ENCODE data around the gene SH3BGRL3.
A peak's percentile ranks its signal among the peaks of the same experiment; 100 is the strongest.
"Not testable (repeated sequence)": the region's sequence is repeated elsewhere in the genome, so short reads cannot be mapped to it uniquely, and the experiment has no call there.

The SH3BGRL3 gene

GRCh38 chr1:26307363-26307781 is 27.5 kb downstream of the SH3BGRL3 start:
- no peak overlapping the region for H2AK5ac ChIP-seq (ENCODE audit: low read depth, low read length)
- peaks cover 3% of the 10 kb centered on the region for H3K79me1 ChIP-seq (ENCODE audit: low read depth, low read length)
- H3K9me3 ChIP-seq (replicated peaks in 1 of 2; ENCODE audit: control insufficient read depth in 2 of 2, insufficient read depth in 1 of 2, low read depth in 1 of 2, low read length in 2 of 2), result no peaks in the 10 kb centered on the region
- H4K8ac ChIP-seq (ENCODE audit: low read depth, low read length), result no peak overlapping the region
- peaks cover 5% of the 10 kb centered on the region in 2 donors for H3K4me1 ChIP-seq (ENCODE audit: control insufficient read depth in 2 of 2, insufficient read depth in 1 of 2, low read depth in 1 of 2, low read length in 2 of 2)
- no peak overlapping the region for H3K27ac ChIP-seq (replicated peaks; ENCODE audit: low read length)
- no peak overlapping the region for H2BK12ac ChIP-seq (ENCODE audit: low read length)
- peak overlapping the region; percentile 84 for H2AFZ ChIP-seq (ENCODE audit: low read length)
- H3K4ac ChIP-seq (ENCODE audit: low read length), result no peak overlapping the region
- no peak for DNase-seq (ENCODE audit: low spot score)
- H3K27me3 ChIP-seq (ENCODE audit: control insufficient read depth in 3 of 3, insufficient read depth in 3 of 3, low read depth in 1 of 3, low read length in 3 of 3), result no peaks in the 10 kb centered on the region
- no peak overlapping the region for H2BK5ac ChIP-seq (ENCODE audit: low read length)
- no peak overlapping the region for H2BK120ac ChIP-seq (ENCODE audit: low read depth, low read length)
- WGBS, 2 donors (ENCODE audit: extremely low coverage in 2 of 2, insufficient read length in 2 of 2, insufficient replicate concordance in 1 of 2), result no CpG with 5 or more reads among the region's 6 CpGs
- no peak overlapping the region for H4K91ac ChIP-seq (ENCODE audit: low read depth, low read length, poor library complexity)
- H2BK15ac ChIP-seq (ENCODE audit: low read length), result peak overlapping the region; percentile 64
- H3K36me3 ChIP-seq (replicated peaks in 1 of 2; ENCODE audit: control insufficient read depth in 2 of 2, insufficient read depth in 2 of 2, low read length in 2 of 2), result no peaks in the 10 kb centered on the region
- H3K4me2 ChIP-seq (ENCODE audit: insufficient read depth, low read length, poor library complexity, severe bottlenecking), result no peak overlapping the region
- no peak overlapping the region for H3K14ac ChIP-seq (ENCODE audit: low read length)
- no peak overlapping the region for H3K18ac ChIP-seq (ENCODE audit: low read length)
- no peak overlapping the region for H3K9ac ChIP-seq (ENCODE audit: low read depth, low read length, poor library complexity)
- no peak overlapping the region for H3K23ac ChIP-seq (ENCODE audit: low read depth, low read length, poor library complexity)
- no peak overlapping the region for H3K4me3 ChIP-seq (ENCODE audit: low read length in 2 of 2)

- WGBS, 2 donors (ENCODE audit: extremely low coverage in 2 of 2, insufficient read length in 2 of 2, insufficient replicate concordance in 1 of 2), result no CpG with 5 or more reads among the region's 21 CpGs
- not testable (repeated sequence) for H2BK12ac ChIP-seq (ENCODE audit: low read length); H2BK15ac ChIP-seq (ENCODE audit: low read length); H3K4me3 ChIP-seq (ENCODE audit: low read length in 2 of 2); H2BK5ac ChIP-seq (ENCODE audit: low read length); H4K91ac ChIP-seq (ENCODE audit: low read depth, low read length, poor library complexity); H3K18ac ChIP-seq (ENCODE audit: low read length); H3K9me3 ChIP-seq (replicated peaks in 1 of 2; ENCODE audit: control insufficient read depth in 2 of 2, insufficient read depth in 1 of 2, low read depth in 1 of 2, low read length in 2 of 2); DNase-seq (ENCODE audit: low spot score); H3K27ac ChIP-seq (replicated peaks; ENCODE audit: low read length); H3K4ac ChIP-seq (ENCODE audit: low read length); H3K14ac ChIP-seq (ENCODE audit: low read length); H2AK5ac ChIP-seq (ENCODE audit: low read depth, low read length); H3K36me3 ChIP-seq (replicated peaks in 1 of 2; ENCODE audit: control insufficient read depth in 2 of 2, insufficient read depth in 2 of 2, low read length in 2 of 2); H3K4me1 ChIP-seq (ENCODE audit: control insufficient read depth in 2 of 2, insufficient read depth in 1 of 2, low read depth in 1 of 2, low read length in 2 of 2); H3K9ac ChIP-seq (ENCODE audit: low read depth, low read length, poor library complexity); H2BK120ac ChIP-seq (ENCODE audit: low read depth, low read length); H3K23ac ChIP-seq (ENCODE audit: low read depth, low read length, poor library complexity); H3K79me1 ChIP-seq (ENCODE audit: low read depth, low read length); H3K27me3 ChIP-seq (ENCODE audit: control insufficient read depth in 3 of 3, insufficient read depth in 3 of 3, low read depth in 1 of 3, low read length in 3 of 3); H3K4me2 ChIP-seq (ENCODE audit: insufficient read depth, low read length, poor library complexity, severe bottlenecking)
- peak overlapping the region; percentile 33 for H4K8ac ChIP-seq (ENCODE audit: low read depth, low read length)
- H2AFZ ChIP-seq (ENCODE audit: low read length), result peak overlapping the region; percentile 25
Measured at GRCh38 chr1:26307966-26308899, 28.3 kb downstream of the SH3BGRL3 start.

GRCh38 chr1:26314501-26314900 is 34.6 kb downstream of the SH3BGRL3 start:
- no peak overlapping the region for H3K9ac ChIP-seq (ENCODE audit: low read depth, low read length, poor library complexity)
- H3K36me3 ChIP-seq (replicated peaks in 1 of 2; ENCODE audit: control insufficient read depth in 2 of 2, insufficient read depth in 2 of 2, low read length in 2 of 2), result no peaks in the 10 kb centered on the region
- no peak overlapping the region for H3K4me2 ChIP-seq (ENCODE audit: insufficient read depth, low read length, poor library complexity, severe bottlenecking)
- no peak overlapping the region for H4K91ac ChIP-seq (ENCODE audit: low read depth, low read length, poor library complexity)
- H2AK5ac ChIP-seq (ENCODE audit: low read depth, low read length), result no peak overlapping the region
- H4K8ac ChIP-seq (ENCODE audit: low read depth, low read length), result no peak overlapping the region
- no peak overlapping the region for H3K14ac ChIP-seq (ENCODE audit: low read length)
- no peak overlapping the region for H2BK12ac ChIP-seq (ENCODE audit: low read length)
- no CpG with 5 or more reads among the region's 5 CpGs for WGBS, 2 donors (ENCODE audit: extremely low coverage in 2 of 2, insufficient read length in 2 of 2, insufficient replicate concordance in 1 of 2)
- H2BK120ac ChIP-seq (ENCODE audit: low read depth, low read length), result no peak overlapping the region
- H3K18ac ChIP-seq (ENCODE audit: low read length), result no peak overlapping the region
- no peak overlapping the region for H2BK5ac ChIP-seq (ENCODE audit: low read length)
- no peaks in the 10 kb centered on the region for H3K79me1 ChIP-seq (ENCODE audit: low read depth, low read length)
- H3K4ac ChIP-seq (ENCODE audit: low read length), result no peak overlapping the region
- peaks cover 7 to 9% of the 10 kb centered on the region in 2 donors for H3K4me1 ChIP-seq (ENCODE audit: control insufficient read depth in 2 of 2, insufficient read depth in 1 of 2, low read depth in 1 of 2, low read length in 2 of 2)
- no peak overlapping the region for H3K23ac ChIP-seq (ENCODE audit: low read depth, low read length, poor library complexity)
- H3K27ac ChIP-seq (replicated peaks; ENCODE audit: low read length), result no peak overlapping the region
- DNase-seq (ENCODE audit: low spot score), result no peak
- no peak overlapping the region for H2BK15ac ChIP-seq (ENCODE audit: low read length)
- no peak overlapping the region for H3K4me3 ChIP-seq (ENCODE audit: low read length in 2 of 2)
- no peak overlapping the region for H2AFZ ChIP-seq (ENCODE audit: low read length)
- no peaks in the 10 kb centered on the region for H3K27me3 ChIP-seq (ENCODE audit: control insufficient read depth in 3 of 3, insufficient read depth in 3 of 3, low read depth in 1 of 3, low read length in 3 of 3)
- H3K9me3 ChIP-seq (replicated peaks in 1 of 2; ENCODE audit: control insufficient read depth in 2 of 2, insufficient read depth in 1 of 2, low read depth in 1 of 2, low read length in 2 of 2), result no peaks in the 10 kb centered on the region

Data from neuronal stem cell (in vitro differentiated cells).